Activated naive CD4-positive, alpha-beta T cell treated with anti-CD3 and anti-CD28 coated beads for 36 hours (primary cell): Measurements from ENCODE around the gene IER3. TPM values are rescaled to one million over a fixed set of nuclear protein-coding genes. Genes with fewer than 3 reads are reported as not detected.

Experiments used
- CTCF ChIA-PET: fragments of 350-600 bp; sonication (Branson Sonifier 250); formaldehyde crosslinking; loops from one replicate; lab custom pipeline; 2021; ENCODE audit warnings: antibody characterized with exemption; lab: Charles Lee
- DNase-seq: peaks from one replicate; pipeline ENCODE4 v3.0.0-alpha.2; 2020
- H3K27ac Mint-ChIP-seq: one replicate; pipeline ENCODE4 v1.8.0; 2021; ENCODE audit warnings: mild to moderate bottlenecking, mixed read lengths
- H3K27me3 Mint-ChIP-seq: one replicate; pipeline ENCODE4 v1.8.0; 2021; ENCODE audit warnings: low read depth, mixed read lengths
- H3K36me3 Mint-ChIP-seq: one replicate; pipeline ENCODE4 v1.8.0; 2021; ENCODE audit warnings: low read depth, mixed read lengths
- H3K4me1 Mint-ChIP-seq: one replicate; pipeline ENCODE4 v1.8.0; 2021; ENCODE audit warnings: low read depth, mixed read lengths
- H3K4me3 Mint-ChIP-seq: one replicate; pipeline ENCODE4 v1.8.0; 2021; ENCODE audit warnings: mild to moderate bottlenecking, moderate library complexity, mixed read lengths
- H3K9me3 Mint-ChIP-seq: one replicate; pipeline ENCODE4 v1.8.0; 2021; ENCODE audit warnings: mixed read lengths
- intact Hi-C: fragments of 100-400 bp; cut with micrococcal nuclease; formaldehyde crosslinking; loops from one replicate; pipeline ENCODE4 v1.15.1; 2023
- total RNA-seq, 2 experiments: library from RNA; stranded (reverse); gene quantifications; one replicate each; pipeline ENCODE4 v1.2.3, GENCODE V29; 2021

IER3 gene, protein sequence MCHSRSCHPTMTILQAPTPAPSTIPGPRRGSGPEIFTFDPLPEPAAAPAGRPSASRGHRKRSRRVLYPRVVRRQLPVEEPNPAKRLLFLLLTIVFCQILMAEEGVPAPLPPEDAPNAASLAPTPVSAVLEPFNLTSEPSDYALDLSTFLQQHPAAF
- 10 to 100 TPM; 32.2 to 34.0 TPM for total RNA-seq

DNA sequence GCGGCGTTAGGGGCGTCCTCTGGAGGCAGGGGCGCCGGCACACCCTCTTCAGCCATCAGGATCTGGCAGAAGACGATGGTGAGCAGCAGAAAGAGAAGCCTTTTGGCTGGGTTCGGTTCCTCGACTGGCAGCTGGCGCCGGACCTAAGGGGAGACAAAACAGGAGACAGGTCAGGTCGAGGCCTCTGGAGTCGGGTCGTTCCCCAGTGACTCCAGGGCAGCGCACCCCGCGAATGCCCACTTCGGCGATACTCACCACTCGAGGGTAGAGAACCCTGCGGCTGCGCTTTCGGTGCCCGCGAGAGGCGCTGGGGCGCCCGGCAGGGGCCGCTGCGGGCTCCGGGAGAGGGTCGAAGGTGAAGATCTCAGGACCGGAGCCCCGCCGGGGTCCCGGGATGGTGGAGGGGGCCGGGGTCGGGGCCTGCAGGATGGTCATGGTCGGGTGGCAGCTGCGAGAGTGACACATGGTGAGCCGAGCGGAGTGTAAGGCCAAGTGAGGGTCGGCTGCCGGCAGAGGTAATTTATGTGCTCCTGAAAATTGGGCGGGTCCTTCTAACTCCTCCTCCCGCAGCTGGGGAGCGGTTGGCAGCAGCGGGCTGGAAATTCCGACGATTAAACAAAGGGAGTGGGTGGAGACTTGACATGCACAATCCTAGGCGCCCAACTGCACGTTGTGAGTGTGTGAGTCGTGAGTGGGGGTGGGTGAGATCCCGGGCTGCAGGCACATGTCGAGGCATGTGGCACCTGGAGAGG, at the start of gene IER3:
IER3 (minus strand) TSS at position 494 of the 752 bp plus-strand sequence; CDS start at position 465, 29 bp downstream.
- intact Hi-C loops: loop anchor here (1.0 to 5.0 kb wide), 9 partner anchors 9 to 343 kb away; partner anchors contain the start of genes MRPS18B and PPP1R10

DNA sequence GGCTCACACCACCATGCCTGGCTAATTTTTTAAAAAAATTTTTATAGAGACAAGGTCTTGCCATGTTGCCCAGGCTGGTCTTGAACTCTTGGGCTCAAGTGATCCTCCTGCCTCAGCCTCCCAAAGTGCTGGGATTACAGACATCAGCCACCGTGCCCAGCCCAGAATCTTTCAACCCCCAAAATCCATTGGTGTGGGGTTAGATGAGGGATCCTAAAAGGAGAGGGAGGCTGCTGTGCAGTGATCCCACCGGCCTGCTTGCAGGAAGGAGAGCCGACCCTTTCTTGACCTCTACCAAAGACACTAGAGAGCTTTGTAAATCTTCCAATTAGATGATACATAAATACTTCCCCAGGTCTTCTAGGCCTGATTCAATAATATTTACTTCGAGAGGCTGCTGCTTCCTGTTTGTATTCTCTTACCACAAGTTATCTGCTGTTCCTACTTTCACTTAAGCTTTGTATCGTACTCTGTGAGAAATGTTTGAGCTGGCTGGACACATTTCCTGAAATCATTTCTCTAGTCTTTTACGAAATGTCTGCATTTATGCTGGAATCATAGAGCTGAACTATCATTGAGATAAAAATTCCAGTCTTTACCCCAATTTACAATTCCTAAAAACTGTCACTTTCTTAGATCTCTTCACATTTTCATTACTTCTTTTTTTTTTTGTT, 49.3 kb upstream of the IER3 start:
- Mint-ChIP-seq H3K27ac (peak overlapping the region; percentile 89), H3K9me3 (no peaks in the 10 kb centered on the region), H3K36me3 (peaks cover 2% of the 10 kb centered on the region), H3K4me3 (peak overlapping the region; percentile 60), H3K4me1 (peaks cover 52% of the 10 kb centered on the region), H3K27me3 (no peaks in the 10 kb centered on the region)
- CTCF ChIA-PET: interaction anchor here (0.7 to 1.3 kb wide), 3 partner anchors 28 to 84 kb away, joined by 6 to 7 read pairs (median 6); no protein-coding TSS in a partner anchor
- intact Hi-C loops: loop anchor here (1.0 to 2.0 kb wide), 3 partner anchors 17 to 51 kb away; partner anchors contain the start of gene FLOT1
- no peak for DNase-seq

More for the DNA sequence above, at the start of gene IER3:
- peak within 1 kb of the TSS; percentile 96 for H3K27ac Mint-ChIP-seq
- CTCF ChIA-PET: interaction anchor here (0.7 to 4.0 kb wide), 11 partner anchors 22 to 169 kb away, joined by 3 to 23 read pairs (median 3); no protein-coding TSS in a partner anchor
- peaks cover 55% of the 10 kb centered on the region for H3K4me1 Mint-ChIP-seq
- no peaks in the 10 kb centered on the region for H3K27me3 Mint-ChIP-seq
- H3K9me3 Mint-ChIP-seq: no peaks in the 10 kb centered on the region
- H3K4me3 Mint-ChIP-seq: peak within 1 kb of the TSS; percentile 94
- peak; percentile 90 for DNase-seq
- H3K36me3 Mint-ChIP-seq: peaks cover 42% of the 10 kb centered on the region

DNA sequence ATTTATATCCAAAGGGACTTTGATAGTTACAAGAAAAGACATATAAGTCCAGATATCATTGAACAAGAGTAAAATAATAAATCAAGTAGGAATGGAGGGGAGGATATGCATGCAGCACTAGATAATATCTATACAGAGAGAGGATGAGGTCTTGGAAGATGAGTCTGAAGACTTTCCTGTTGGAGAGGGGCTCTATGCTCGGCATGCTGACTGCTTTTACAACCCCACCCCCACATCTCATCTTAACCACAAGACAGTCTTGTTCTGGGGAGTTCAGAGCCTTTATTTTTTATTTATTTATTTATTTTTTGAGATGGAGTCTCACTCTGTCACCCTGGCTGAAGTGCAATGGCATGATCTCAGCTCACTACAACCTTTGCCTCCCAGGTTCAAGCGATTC, 48.4 kb upstream of the IER3 start:
- no peak for DNase-seq
- intact Hi-C loops: loop anchor here (1.0 to 2.0 kb wide), 3 partner anchors 18 to 50 kb away; partner anchors contain the start of gene FLOT1
- no peak overlapping the region for H3K4me3 Mint-ChIP-seq
- H3K27me3 Mint-ChIP-seq: no peaks in the 10 kb centered on the region
- peaks cover 2% of the 10 kb centered on the region for H3K36me3 Mint-ChIP-seq
- CTCF ChIA-PET: no interaction called here
- peak overlapping the region; percentile 81 for H3K27ac Mint-ChIP-seq
- H3K9me3 Mint-ChIP-seq: no peaks in the 10 kb centered on the region
- H3K4me1 Mint-ChIP-seq: peaks cover 61% of the 10 kb centered on the region

DNA sequence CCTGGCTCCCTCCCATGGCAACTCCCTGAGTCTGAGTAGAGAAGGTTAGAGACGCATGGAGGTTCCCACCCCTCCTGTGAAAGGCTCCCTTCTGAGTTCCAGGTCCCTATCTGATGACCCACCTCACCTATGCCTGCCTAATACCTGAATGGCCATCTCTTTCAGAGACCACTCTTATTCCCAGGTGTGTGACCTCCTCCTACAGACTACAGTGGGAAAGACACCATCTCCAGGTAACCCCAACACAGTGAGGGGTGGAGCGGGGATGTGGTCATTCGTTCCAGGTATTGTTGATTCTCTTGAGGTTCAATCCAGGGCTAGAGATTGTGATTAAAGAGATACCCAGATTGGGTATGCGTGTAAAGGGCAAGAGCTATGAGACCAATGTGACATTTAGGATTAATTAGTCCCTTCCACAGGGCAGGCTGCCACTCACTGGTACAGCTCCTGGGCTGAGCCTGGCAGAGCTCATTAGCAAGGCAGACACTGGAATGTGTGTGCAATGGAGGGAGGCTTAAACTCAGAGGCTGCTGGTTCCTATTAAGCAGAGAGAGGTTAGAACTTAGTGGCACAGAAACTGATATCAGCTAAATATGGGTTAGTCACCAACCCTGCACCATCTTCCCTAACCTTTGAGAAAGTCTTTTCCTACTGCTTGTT, 46.5 kb upstream of the IER3 start:
- Mint-ChIP-seq H3K9me3 (no peaks in the 10 kb centered on the region), H3K36me3 (peaks cover 2% of the 10 kb centered on the region), H3K27me3 (no peaks in the 10 kb centered on the region), H3K4me3 (no peak overlapping the region), H3K27ac (no peak overlapping the region), H3K4me1 (peaks cover 72% of the 10 kb centered on the region)
- intact Hi-C loops: no loop called here
- DNase-seq: no peak
- CTCF ChIA-PET: interaction anchor here (1.4 to 2.0 kb wide), 4 partner anchors 10 to 36 kb away, joined by 3 to 7 read pairs (median 5); no protein-coding TSS in a partner anchor

DNA sequence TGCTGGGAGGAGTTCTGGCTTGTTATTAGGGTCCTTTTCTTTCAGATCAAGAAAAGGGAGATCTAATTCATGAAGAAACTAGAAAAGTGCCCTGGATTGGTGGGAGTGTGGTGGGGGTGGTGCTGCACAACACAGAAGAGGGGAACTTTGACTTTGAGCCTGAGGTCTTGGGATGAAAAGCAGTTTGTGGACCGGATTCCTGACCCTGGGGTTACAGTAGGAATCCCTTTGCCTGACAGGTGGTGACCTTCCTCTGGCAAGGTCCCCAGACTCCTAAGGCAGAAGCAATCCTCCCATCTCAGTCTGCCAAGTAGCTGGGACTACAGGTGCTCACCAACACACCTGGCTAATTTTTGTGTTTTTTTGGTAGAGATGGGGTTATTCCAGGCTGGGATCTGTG, 45.3 kb upstream of the IER3 start:
- Mint-ChIP-seq H3K4me3 (no peak overlapping the region), H3K36me3 (no peaks in the 10 kb centered on the region), H3K9me3 (no peaks in the 10 kb centered on the region), H3K4me1 (peaks cover 71% of the 10 kb centered on the region), H3K27ac (no peak overlapping the region), H3K27me3 (no peaks in the 10 kb centered on the region)
- DNase-seq: no peak
- CTCF ChIA-PET: interaction anchor here (1.0 kb wide), 1 partner anchor 30 kb away, joined by 3 read pairs; no protein-coding TSS in a partner anchor
- intact Hi-C loops: no loop called here

DNA sequence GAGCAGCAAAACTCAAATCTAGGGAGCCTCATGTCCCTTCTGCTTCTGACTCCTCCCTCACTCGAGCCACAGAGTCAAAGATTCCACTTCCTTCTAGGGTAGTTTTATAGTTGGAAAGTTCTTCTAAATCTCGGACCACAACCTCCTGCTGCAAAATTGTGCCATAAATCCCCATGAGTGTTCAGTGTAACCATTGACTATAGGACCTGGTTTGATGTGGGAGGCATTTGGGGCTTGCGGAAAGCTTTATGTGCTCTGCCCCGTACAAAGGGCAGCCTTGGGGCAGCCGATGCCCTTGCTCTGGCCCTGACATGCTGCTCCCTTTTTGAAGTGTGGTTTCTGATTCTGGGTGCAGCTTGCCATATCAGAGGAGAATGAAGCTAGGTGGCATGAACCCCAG, 43.6 kb upstream of the IER3 start:
- DNase-seq: peak; percentile 57
- Mint-ChIP-seq H3K36me3 (no peaks in the 10 kb centered on the region), H3K4me1 (peaks cover 60% of the 10 kb centered on the region), H3K27ac (peak overlapping the region; percentile 73), H3K4me3 (peak overlapping the region; percentile 20), H3K27me3 (no peaks in the 10 kb centered on the region), H3K9me3 (no peaks in the 10 kb centered on the region)
- CTCF ChIA-PET: interaction anchor here (1.0 to 1.4 kb wide), 4 partner anchors 23 to 89 kb away, joined by 3 to 4 read pairs (median 3); no protein-coding TSS in a partner anchor
- intact Hi-C loops: no loop called here

DNA sequence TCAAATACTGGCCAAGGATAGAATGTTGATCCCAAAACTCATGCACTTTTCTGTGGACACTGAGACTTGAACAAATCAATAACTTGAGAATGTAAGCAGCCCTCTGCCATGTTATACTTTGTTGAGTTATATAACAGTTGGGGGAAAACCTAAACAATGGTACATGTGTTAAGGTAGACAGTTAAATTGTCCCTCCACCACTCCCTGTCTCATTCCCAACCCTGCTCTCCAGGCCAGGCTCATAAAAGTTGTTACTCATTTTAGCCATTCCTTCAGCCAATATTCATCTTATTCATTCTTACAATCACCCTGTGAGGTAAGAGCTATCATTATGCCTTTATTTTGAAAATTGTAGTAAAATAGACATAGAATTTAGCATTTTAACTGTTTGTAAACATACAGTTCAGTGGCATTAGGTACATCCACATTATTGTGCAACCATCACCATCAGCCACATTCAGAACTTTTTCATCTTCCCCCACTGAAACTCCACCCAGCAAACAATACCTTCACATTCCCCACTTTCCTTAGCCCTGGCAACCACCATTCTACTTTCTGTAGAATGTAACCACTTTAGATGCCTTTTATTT, 38.2 kb upstream of the IER3 start:
- DNase-seq: no peak
- Mint-ChIP-seq H3K27me3 (no peaks in the 10 kb centered on the region), H3K4me1 (peaks cover 59% of the 10 kb centered on the region), H3K27ac (peak overlapping the region; percentile 76), H3K4me3 (peak overlapping the region; percentile 56), H3K36me3 (no peaks in the 10 kb centered on the region), H3K9me3 (no peaks in the 10 kb centered on the region)
- CTCF ChIA-PET: interaction anchor here (0.9 to 1.3 kb wide), 4 partner anchors 9 to 38 kb away, joined by 3 to 4 read pairs (median 3); partner anchors contain the start of gene IER3
- intact Hi-C loops: loop anchor here (5.0 kb wide), 1 partner anchor 40 kb away; the partner anchor contains the start of genes FLOT1 and IER3

DNA sequence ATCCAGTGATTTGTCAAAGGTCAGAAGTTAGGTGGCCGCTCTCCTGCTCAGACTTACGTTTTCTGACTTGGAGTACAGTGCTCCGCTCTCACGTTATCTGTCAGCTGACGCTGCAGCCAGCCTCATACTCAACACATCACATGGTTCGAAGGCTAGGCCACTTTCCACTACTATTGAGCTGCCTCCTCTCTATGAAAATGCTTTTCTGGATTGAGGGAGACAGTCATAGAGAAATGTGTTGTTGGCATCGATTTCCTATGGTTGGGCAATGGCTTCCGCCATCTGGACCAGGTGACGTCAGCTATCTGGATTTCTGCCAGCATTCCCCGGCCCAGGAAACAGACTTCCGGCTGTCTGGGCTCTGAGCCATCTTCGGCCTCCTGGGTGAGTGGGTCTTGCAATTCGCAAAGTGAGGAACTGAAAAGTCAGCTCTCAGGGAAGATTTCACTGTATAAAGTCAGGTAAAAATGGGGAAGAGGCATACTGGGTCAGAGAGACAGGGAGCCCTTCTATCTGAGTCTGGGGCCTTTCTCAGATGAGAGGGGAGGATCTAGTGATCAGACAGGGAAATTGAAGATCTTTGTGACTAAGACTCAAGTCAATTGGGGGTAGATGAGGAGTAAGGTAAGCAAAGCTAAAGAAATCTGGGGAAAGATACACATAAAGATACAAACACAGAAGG, 37.5 kb upstream of the IER3 start:
- Mint-ChIP-seq H3K4me3 (peak overlapping the region; percentile 56), H3K27me3 (no peaks in the 10 kb centered on the region), H3K27ac (peak overlapping the region; percentile 76), H3K4me1 (peaks cover 63% of the 10 kb centered on the region), H3K36me3 (no peaks in the 10 kb centered on the region), H3K9me3 (no peaks in the 10 kb centered on the region)
- peak; percentile 56 for DNase-seq
- CTCF ChIA-PET: interaction anchor here (0.9 to 1.5 kb wide), 4 partner anchors 9 to 15 kb away, joined by 3 to 4 read pairs (median 4); no protein-coding TSS in a partner anchor
- intact Hi-C loops: loop anchor here (5.0 kb wide), 1 partner anchor 40 kb away; the partner anchor contains the start of genes FLOT1 and IER3

DNA sequence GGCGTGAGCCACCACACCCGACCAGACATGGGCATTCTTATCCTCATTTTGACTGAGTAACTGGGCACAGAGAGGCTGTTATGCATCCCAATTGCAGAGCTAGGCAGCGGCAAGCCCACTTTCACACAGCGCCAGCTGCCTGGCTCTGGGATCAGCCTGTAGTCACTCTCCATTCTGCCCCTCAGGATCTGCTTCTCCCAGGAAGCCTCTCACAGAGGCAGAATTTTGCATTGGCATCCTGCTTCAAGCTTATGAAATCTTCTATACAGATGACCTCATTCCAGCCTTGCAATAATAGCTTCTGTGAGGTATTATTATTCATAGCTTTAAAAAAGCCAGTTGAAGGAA, 37.0 kb upstream of the IER3 start:
- H3K9me3 Mint-ChIP-seq: no peaks in the 10 kb centered on the region
- no peak overlapping the region for H3K4me3 Mint-ChIP-seq
- CTCF ChIA-PET: interaction anchor here (1.2 to 1.5 kb wide), 3 partner anchors 8 to 15 kb away, joined by 3 to 4 read pairs (median 4); no protein-coding TSS in a partner anchor
- peak overlapping the region; percentile 76 for H3K27ac Mint-ChIP-seq
- H3K27me3 Mint-ChIP-seq: no peaks in the 10 kb centered on the region
- H3K4me1 Mint-ChIP-seq: peaks cover 58% of the 10 kb centered on the region
- DNase-seq: no peak
- H3K36me3 Mint-ChIP-seq: no peaks in the 10 kb centered on the region
- intact Hi-C loops: loop anchor here (5.0 kb wide), 1 partner anchor 39 kb away; the partner anchor contains the start of genes FLOT1 and IER3

DNA sequence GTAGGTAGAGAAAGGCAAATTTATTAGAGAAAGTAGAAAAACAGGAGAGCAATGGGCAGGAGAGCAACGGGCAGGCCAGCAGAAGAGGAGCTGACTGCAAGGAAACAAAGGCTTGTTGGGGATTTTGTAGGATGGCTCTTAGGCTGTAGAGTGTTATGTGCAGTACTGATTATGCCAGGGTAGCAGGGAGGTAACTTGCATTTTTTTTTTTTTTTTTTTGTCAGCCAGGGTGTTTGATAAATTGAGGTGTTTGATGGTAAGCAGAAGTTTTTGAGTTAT, 36.2 kb upstream of the IER3 start:
- Mint-ChIP-seq H3K36me3 (no peaks in the 10 kb centered on the region), H3K4me1 (peaks cover 52% of the 10 kb centered on the region), H3K4me3 (no peak overlapping the region), H3K27ac (peak overlapping the region; percentile 17), H3K9me3 (no peaks in the 10 kb centered on the region), H3K27me3 (no peaks in the 10 kb centered on the region)
- CTCF ChIA-PET: interaction anchor here (1.5 kb wide), 1 partner anchor 11 kb away, joined by 4 read pairs; no protein-coding TSS in a partner anchor
- DNase-seq: no peak
- intact Hi-C loops: loop anchor here (5.0 kb wide), 1 partner anchor 38 kb away; the partner anchor contains the start of genes FLOT1 and IER3
